ENCODE measurements around the gene ARHGAP15.

GRCh38 chr2:143697744-143698143, 568.5 kb downstream of the ARHGAP15 start:
- no peak for TF ChIP-seq CTCF (IDR thresholded peaks at IDR 0.05)
- TF ChIP-seq POLR2A (IDR thresholded peaks at IDR 0.05): no peak
